ENCODE results near the gene TBC1D2B. TPM values are rescaled to one million over a fixed set of nuclear protein-coding genes. Genes with fewer than 3 reads are reported as not detected.

TBC1D2B gene
- polyA plus RNA-seq, 3 donors: 5.9 to 53.3 (median 6.2) TPM

DNA sequence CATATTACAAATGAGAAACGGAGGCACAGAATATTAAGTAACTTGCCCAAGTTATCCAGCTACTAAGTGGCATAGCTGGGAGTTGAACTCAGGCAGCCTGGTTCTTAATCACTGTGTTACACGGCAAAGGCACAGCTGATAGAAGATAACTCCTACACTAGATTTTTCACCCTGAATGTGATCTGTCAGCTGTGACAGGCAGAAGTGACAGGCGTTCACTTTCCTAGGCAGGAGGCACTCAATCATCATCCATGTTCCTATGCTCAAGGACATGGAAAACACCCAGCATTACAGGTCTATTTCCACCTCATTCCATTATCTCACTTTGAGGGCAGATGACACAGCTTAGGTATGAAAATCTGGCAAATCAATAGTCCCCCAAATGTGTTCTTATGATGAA lies 35.6 kb downstream of the TBC1D2B start:
- H3K36me3 Mint-ChIP-seq: peaks cover 50 to 51% of the 10 kb centered on the region in 2 donors
- H4K20me1 ChIP-seq (ENCODE audit: insufficient read depth, low read length): peaks cover 28% of the 10 kb centered on the region
- H3K4me1 Mint-ChIP-seq: peaks cover 68% of the 10 kb centered on the region
- intact Hi-C loops (cut with micrococcal nuclease): no loop called here
- H3K9me3 ChIP-seq (replicated peaks in 1 of 2; ENCODE audit: control insufficient read depth in 1 of 2, insufficient read depth in 1 of 2, low read length in 2 of 2): no peaks in the 10 kb centered on the region
- H3K4me2 ChIP-seq (replicated peaks; ENCODE audit: extremely low read depth, low read length, poor library complexity, severe bottlenecking): no peak overlapping the region
- peaks cover 65% of the 10 kb centered on the region for H3K79me2 ChIP-seq (ENCODE audit: insufficient read depth, low read length)
- H3K27ac Mint-ChIP-seq: peak overlapping the region in 2 of 7 donors; percentile 31 to 72
- WGBS (ENCODE audit: insufficient coverage): 100% methylated on average over 1 of the region's 3 CpGs
- DNase-seq: no peak
- H3K9ac ChIP-seq (ENCODE audit: insufficient read depth, low read length, poor library complexity, severe bottlenecking): no peak overlapping the region
- no peak overlapping the region for H2AFZ ChIP-seq (ENCODE audit: insufficient read depth, low read depth, low read length, poor library complexity, severe bottlenecking)
- no peak for TF ChIP-seq CTCF (IDR thresholded peaks at IDR 0.05)
- peak overlapping the region in 1 of 2 donors; percentile 35 for H3K27ac ChIP-seq (ENCODE audit: low read depth in 1 of 2, low read length in 2 of 2)
- no peak overlapping the region for H3K4me3 Mint-ChIP-seq
- no peak overlapping the region for H3K4me3 ChIP-seq (replicated peaks in 1 of 3; ENCODE audit: low read depth in 2 of 3, low read length in 3 of 3)
- no peaks in the 10 kb centered on the region for H3K27me3 ChIP-seq (ENCODE audit: control insufficient read depth in 2 of 2, insufficient read depth in 2 of 2, low read length in 2 of 2)
- no peaks in the 10 kb centered on the region for H3K27me3 Mint-ChIP-seq (ENCODE audit: low read depth in 3 of 3)
- peaks cover 11 to 30% of the 10 kb centered on the region in 2 donors for H3K36me3 ChIP-seq (replicated peaks in 1 of 2; ENCODE audit: control insufficient read depth in 1 of 2, insufficient read depth in 2 of 2, low read length in 2 of 2)
- no peaks in the 10 kb centered on the region for H3K9me3 Mint-ChIP-seq
- H3K4me1 ChIP-seq (ENCODE audit: control insufficient read depth in 1 of 2, insufficient read depth in 2 of 2, low read length in 2 of 2): peaks cover 61 to 63% of the 10 kb centered on the region in 2 donors

DNA sequence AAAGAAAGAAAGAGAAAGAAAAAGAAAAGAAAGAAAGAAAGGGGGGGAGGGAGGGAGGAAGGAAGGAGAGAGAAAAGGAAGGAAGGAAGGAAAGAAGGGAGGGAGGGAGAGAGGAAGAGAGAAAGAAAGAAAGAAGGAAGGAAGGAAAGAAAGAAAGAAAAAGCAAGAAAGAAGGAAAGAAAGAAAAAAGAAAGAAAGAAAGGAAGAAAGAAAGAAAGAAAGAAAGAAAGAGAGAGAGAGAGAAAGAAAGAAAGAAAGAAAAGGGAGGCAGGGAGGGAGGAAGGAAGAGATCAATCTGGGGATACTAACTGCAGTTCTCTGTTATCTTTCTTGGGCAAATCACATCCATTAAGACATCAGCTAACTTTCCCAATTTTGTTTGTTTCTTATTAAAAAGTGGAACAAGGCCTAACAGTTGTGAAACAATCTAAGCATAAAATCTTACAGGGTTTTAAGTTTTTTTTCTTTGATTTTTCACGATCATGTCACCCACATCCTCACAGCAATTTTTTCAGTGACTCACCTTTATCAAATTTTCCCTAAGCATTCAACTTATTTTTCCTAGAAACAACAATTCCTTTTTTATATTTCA lies 36.8 kb downstream of the TBC1D2B start:
- peak overlapping the region; percentile 48 to 63 for H3K27ac ChIP-seq (ENCODE audit: low read depth in 1 of 2, low read length in 2 of 2)
- no peaks in the 10 kb centered on the region for H3K27me3 ChIP-seq (ENCODE audit: control insufficient read depth in 2 of 2, insufficient read depth in 2 of 2, low read length in 2 of 2)
- Mint-ChIP-seq H3K27ac (peak overlapping the region; percentile 60 to 93 (median 82)), H3K36me3 (peaks cover 51 to 54% of the 10 kb centered on the region in 2 donors), H3K27me3 (ENCODE audit: low read depth in 3 of 3) (no peaks in the 10 kb centered on the region), H3K9me3 (peaks cover 0 to 2% (median 0%) of the 10 kb centered on the region in 7 donors), H3K4me3 (no peak overlapping the region), H3K4me1 (peaks cover 71% of the 10 kb centered on the region)
- H3K9ac ChIP-seq (ENCODE audit: insufficient read depth, low read length, poor library complexity, severe bottlenecking): no peak overlapping the region
- no peak overlapping the region for H2AFZ ChIP-seq (ENCODE audit: insufficient read depth, low read depth, low read length, poor library complexity, severe bottlenecking)
- H3K4me1 ChIP-seq (ENCODE audit: control insufficient read depth in 1 of 2, insufficient read depth in 2 of 2, low read length in 2 of 2): peaks cover 65% of the 10 kb centered on the region in 2 donors
- no peak for TF ChIP-seq CTCF (IDR thresholded peaks at IDR 0.05)
- peaks cover 11 to 30% of the 10 kb centered on the region in 2 donors for H3K36me3 ChIP-seq (replicated peaks in 1 of 2; ENCODE audit: control insufficient read depth in 1 of 2, insufficient read depth in 2 of 2, low read length in 2 of 2)
- peak in 2 of 3 donors; percentile 40 to 49 for DNase-seq
- H3K79me2 ChIP-seq (ENCODE audit: insufficient read depth, low read length): peaks cover 58% of the 10 kb centered on the region
- WGBS (ENCODE audit: insufficient coverage): no CpG with 5 or more reads among the region's 1 CpG
- peaks cover 23% of the 10 kb centered on the region for H4K20me1 ChIP-seq (ENCODE audit: insufficient read depth, low read length)
- no peak overlapping the region for H3K4me2 ChIP-seq (replicated peaks; ENCODE audit: extremely low read depth, low read length, poor library complexity, severe bottlenecking)
- no peaks in the 10 kb centered on the region for H3K9me3 ChIP-seq (replicated peaks in 1 of 2; ENCODE audit: control insufficient read depth in 1 of 2, insufficient read depth in 1 of 2, low read length in 2 of 2)
- intact Hi-C loops (cut with micrococcal nuclease): no loop called here
- no peak overlapping the region for H3K4me3 ChIP-seq (replicated peaks in 1 of 3; ENCODE audit: low read depth in 2 of 3, low read length in 3 of 3)

Data from CD14-positive monocyte (primary cell).